HepG2 (cell line): ENCODE data around the gene RNGTT. TPM values are rescaled to one million over a fixed set of nuclear protein-coding genes. Genes with fewer than 3 reads are reported as not detected.

ENCODE experiments used
- ATAC-seq: fragments of 200-7000 bp; cut with Tn5 transposase; 3 replicates; pipeline ENCODE4 v1.9.1; 2020; ENCODE audit warnings: mild to moderate bottlenecking, moderate library complexity
- BruUV-seq: library from RNA; stranded (reverse); fragments of 400-500 nt; replicated peaks from 2 replicates; lab custom pipeline; 2021; lab: Mats Ljungman, UMichigan
- CTCF ChIA-PET: fragments of 300-600 bp; formaldehyde crosslinking; extraction: SDS; loops from one replicate; lab custom pipeline; 2021; ENCODE audit warnings: low total read pairs, inconsistent platforms, low intra/inter-chr PET ratio; lab: Yijun Ruan, JAX
- POLR2A ChIA-PET: fragments of 350-600 bp; sonication (Branson Sonifier 250); formaldehyde crosslinking; loops from one replicate; lab custom pipeline; 2020; ENCODE audit warnings: antibody characterized with exemption, inconsistent platforms; lab: Yijun Ruan, JAX
- DNase-seq: peaks from one replicate; pipeline ENCODE4 v3.0.0-alpha.2; 2015; ENCODE audit warnings: low spot score
- FAIRE-seq: peaks from 3 replicates; lab custom pipeline; 2011; peaks lifted over from hg19 to GRCh38; lab: Jason Lieb, UNC
- H2AFZ ChIP-seq: one replicate; pipeline ENCODE4 v1.6.1; 2011; ENCODE audit warnings: low read length, inconsistent platforms
- H3K27ac ChIP-seq: fragments of 300-600 bp; 3 replicates; pipeline ENCODE4 v1.8.0; 2011; ENCODE audit warnings: mixed run types, mild to moderate bottlenecking, mixed read lengths, low read length, inconsistent platforms; ENCODE audit not compliant: insufficient read depth; ENCODE audit errors: extremely low read length
- H3K27me3 ChIP-seq, 2 experiments: fragments of 200-600 bp in 1 of 2; 2 replicates in 1 of 2; 3 replicates in 1 of 2; pipeline versions ENCODE4 v1.6.0 to v1.8.0; 2011; ENCODE audit warnings: low read length in 2 of 2, mild to moderate bottlenecking in 2 of 2, moderate library complexity in 2 of 2, inconsistent platforms in 1 of 2; ENCODE audit not compliant: insufficient read depth in 2 of 2, control insufficient read depth in 1 of 2
- H3K36me3 ChIP-seq, 2 experiments: fragments of 200-600 bp in 1 of 2; replicated peaks in 1 of 2; 2 replicates in 1 of 2; 3 replicates in 1 of 2; pipeline versions ENCODE4 v1.5.1 to v1.8.0; 2011; ENCODE audit warnings: low read length in 2 of 2, inconsistent platforms in 1 of 2; ENCODE audit not compliant: insufficient read depth in 2 of 2, control insufficient read depth in 1 of 2
- H3K4me1 ChIP-seq: 2 replicates; pipeline ENCODE4 v1.5.1; 2012; ENCODE audit warnings: low read length, inconsistent platforms; ENCODE audit not compliant: insufficient read depth
- H3K4me2 ChIP-seq: 2 replicates; pipeline ENCODE4 v1.6.0; 2011; ENCODE audit warnings: low read depth, low read length, inconsistent platforms
- H3K4me3 ChIP-seq, 3 experiments: fragments of 200-600 bp in 1 of 3; sonication (generic), shearing (Covaris generic) in 1 of 3; replicated peaks in 1 of 3; 2 replicates each; pipeline ENCODE4 v1.5.1; 2011 to 2016; ENCODE audit warnings: low read length in 3 of 3, inconsistent platforms in 2 of 3, low read depth in 2 of 3, mild to moderate bottlenecking in 2 of 3, control low read depth in 1 of 3, mixed read lengths in 1 of 3; ENCODE audit not compliant: insufficient read depth in 1 of 3
- H3K79me2 ChIP-seq: one replicate; pipeline ENCODE4 v1.6.1; 2011; ENCODE audit warnings: low read length, inconsistent platforms; ENCODE audit not compliant: insufficient read depth
- H3K9ac ChIP-seq: 2 replicates; pipeline ENCODE4 v1.6.0; 2011; ENCODE audit warnings: mild to moderate bottlenecking, low read depth, low read length, inconsistent platforms; ENCODE audit not compliant: insufficient read depth
- H3K9me3 ChIP-seq: 2 replicates; pipeline ENCODE4 v1.5.1; 2012; ENCODE audit warnings: mild to moderate bottlenecking, low read length
- H4K20me1 ChIP-seq: 2 replicates; pipeline ENCODE4 v1.6.0; 2011; ENCODE audit warnings: inconsistent platforms, mild to moderate bottlenecking, low read length, moderate library complexity; ENCODE audit not compliant: insufficient read depth
- ARID3A ChIP-seq: IDR thresholded peaks from 2 replicates; pipeline ENCODE4 v1.6.1; 2012; ENCODE audit warnings: low read depth, low read length, improper control_type of control experiment
- CTCF ChIP-seq: sonication (generic); formaldehyde crosslinking; IDR thresholded peaks from 2 replicates; pipeline ENCODE4 v1.5.0; 2020; ENCODE audit warnings: mild to moderate bottlenecking, missing genetic modification reagents, moderate library complexity
- IKZF5 ChIP-seq: IDR thresholded peaks from 2 replicates; pipeline ENCODE4 v1.6.1; 2018; ENCODE audit warnings: missing genetic modification reagents, mild to moderate bottlenecking, missing compliant biosample characterization
- POLR2AphosphoS5 ChIP-seq: IDR thresholded peaks from 2 replicates; pipeline ENCODE4 v1.6.1; 2012; ENCODE audit warnings: low read depth, low read length
- RAD21 ChIP-seq: fragments of 450-650 bp; formaldehyde crosslinking; IDR thresholded peaks from 2 replicates; pipeline ENCODE4 v1.5.0; 2020; ENCODE audit warnings: mild to moderate bottlenecking
- SMC3 ChIP-seq: IDR thresholded peaks from 2 replicates; pipeline ENCODE4 v1.6.1; 2011; ENCODE audit warnings: low read length, improper control_type of control experiment
- STAG1 ChIP-seq: sonication (generic); formaldehyde crosslinking; IDR thresholded peaks from 2 replicates; pipeline ENCODE4 v1.4.0; 2020; ENCODE audit warnings: missing genetic modification reagents
- WGBS: methylation state at CpG from one replicate; pipeline ENCODE4 v1.1.6; 2017; ENCODE audit warnings: low lambda C conversion rate; 5-methylcytosine and 5-hydroxymethylcytosine counted together
- in situ Hi-C: cut with HindIII; loops from 2 replicates; pipeline ENCODE4 v1.10.0; 2017; ENCODE audit warnings: low pct_unique_long_range_greater_than_20kb; ENCODE audit not compliant: extremely low pct_ligation_motif_present
- intact Hi-C: fragments of 100-400 bp; cut with micrococcal nuclease; formaldehyde crosslinking; loops from one replicate; pipeline ENCODE4 v1.10.0; 2022; ENCODE audit not compliant: unreplicated experiment
- polyA plus RNA-seq, 8 experiments: library from polyadenylated mRNA; depleted of rRNA in 3 of 8; stranded (reverse) in 7 of 8; unstranded in 1 of 8; fragments of >200 nt; fragmentation: Illumina TruSeq in 4 of 8; extraction: Trizol in 4 of 8; gene quantifications; 2 replicates each; pipeline versions ENCODE4 v1.2.1 to v1.2.3, GENCODE V29; 2011 to 2016; ENCODE audit warnings: low read depth in 4 of 8, missing spikeins in 1 of 8, mixed read lengths in 1 of 8; ENCODE audit not compliant: insufficient read depth in 1 of 8
- total RNA-seq, 5 experiments: library from RNA; depleted of rRNA; stranded (reverse); fragments of >200 nt; fragmentation: Illumina TruSeq; extraction: Trizol; gene quantifications; 2 replicates each; pipeline ENCODE4 v1.2.3, GENCODE V29; 2016; ENCODE audit warnings: low read depth in 1 of 5

The RNGTT gene
- total and polyA plus RNA-seq, 2 of the 13 experiments (the other 11 are each of a cell fraction or from before 2014, with no cell fraction given): 6.0 to 22.6 TPM

- H3K79me2 ChIP-seq: no peaks in the 10 kb centered on the region
- WGBS: 3% methylated on average over 1 of the region's 1 CpG
- H3K9me3 ChIP-seq: no peaks in the 10 kb centered on the region
- H3K9ac ChIP-seq: no peak overlapping the region
- no peaks in the 10 kb centered on the region; a peak in 1 of 5 replicates for H3K36me3 ChIP-seq
- H3K27me3 ChIP-seq: no peaks in the 10 kb centered on the region
- CTCF ChIA-PET: interaction anchor here (1.0 to 1.4 kb wide), 2 partner anchors 89 to 941 kb away, joined by 4 read pairs; no protein-coding TSS in a partner anchor
- H3K4me1 ChIP-seq: peaks cover 23% of the 10 kb centered on the region
- intact Hi-C loops (loop anchor here (2.0 to 5.0 kb wide), 4 partner anchors 90 to 1479 kb away; no protein-coding TSS in a partner anchor), in situ Hi-C loops (loop anchor here (25.0 kb wide), 1 partner anchor 934 kb away; no protein-coding TSS in a partner anchor)
- BruUV-seq: no TSS peak
- no peak for TF ChIP-seq IKZF5 (CRISPR knock-in tag)
- TF ChIP-seq CTCF (CRISPR knock-in tag): peak; percentile 65
- TF ChIP-seq POLR2AphosphoS5: no peak
- peak; percentile 54 for TF ChIP-seq SMC3
- peak; percentile 77 for TF ChIP-seq STAG1 (CRISPR knock-in tag)
- TF ChIP-seq ARID3A: peak; percentile 62; the same call in 1 of the 2 replicates
- peak; percentile 19; the same call in 1 of the 2 replicates for TF ChIP-seq RAD21 (CRISPR knock-in tag)
- H3K4me2 ChIP-seq: no peak overlapping the region
- no peak overlapping the region for H3K27ac ChIP-seq
- H4K20me1 ChIP-seq: peaks cover 4% of the 10 kb centered on the region; the same call in 1 of the 2 replicates
- H2AFZ ChIP-seq: no peak overlapping the region
- POLR2A ChIA-PET: no interaction called here
- ATAC-seq (no peak), FAIRE-seq (no peak), DNase-seq (peak; percentile 50)
- no peak overlapping the region for H3K4me3 ChIP-seq
Observed at GRCh38 chr6:88870717-88871330, 92.6 kb downstream of the RNGTT start.
